ENCODE results near the gene KCNK3. TPM values are rescaled to one million over a fixed set of nuclear protein-coding genes. Genes with fewer than 3 reads are reported as not detected.

KCNK3 gene
- total RNA-seq, 1 experiment from 2014 or later, result 0.09 TPM

DNA sequence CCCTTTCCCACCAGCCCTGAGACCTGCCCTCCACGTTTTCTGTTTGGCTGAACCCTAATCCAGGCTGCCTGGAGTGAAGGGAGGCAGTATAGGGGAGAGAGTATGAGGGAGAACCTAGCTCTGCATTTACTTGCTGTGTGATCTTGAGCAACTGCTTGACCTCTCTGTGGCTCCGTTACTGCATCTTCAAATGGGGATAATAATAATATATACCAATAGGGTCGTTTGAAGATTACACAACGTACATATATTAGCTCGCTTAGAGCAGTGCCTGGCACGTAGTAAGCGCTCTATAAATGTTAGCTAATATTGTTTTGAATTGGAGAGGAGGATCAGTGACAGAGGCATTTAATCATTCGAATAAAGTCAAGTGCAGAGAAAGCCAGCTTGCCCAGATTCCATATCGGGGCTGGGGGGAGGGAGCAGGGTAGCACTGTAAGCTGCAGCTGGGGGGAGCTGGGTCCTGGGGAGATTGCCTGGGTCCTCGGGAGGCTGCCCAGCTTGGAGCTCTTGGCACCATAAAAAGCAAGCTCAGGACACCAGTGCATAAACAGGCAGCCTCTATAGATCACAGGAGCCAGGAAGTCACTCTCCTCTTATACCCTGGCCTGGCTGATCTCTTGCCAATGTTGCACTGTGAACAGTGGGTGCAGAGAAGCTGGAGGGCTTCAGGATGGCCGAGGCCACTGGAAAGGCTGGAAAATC, 19.1 kb downstream of the KCNK3 start:
- Mint-ChIP-seq H3K36me3 (ENCODE audit: insufficient read depth in 1 of 3, low read depth in 3 of 3) (no peaks in the 10 kb centered on the region), H3K27ac (peak overlapping the region in 1 of 3 experiments; percentile 35; a peak in 1 of 7 replicates), H3K9me3 (no peaks in the 10 kb centered on the region), H3K27me3 (ENCODE audit: low read depth) (peaks cover 8% of the 10 kb centered on the region), H3K4me1 (peaks cover 4 to 20% of the 10 kb centered on the region in 2 experiments), H3K4me3 (no peak overlapping the region)
- H3K79me2 ChIP-seq (ENCODE audit: insufficient read depth, low read length), result no peaks in the 10 kb centered on the region
- no peak overlapping the region for H3K23ac ChIP-seq (ENCODE audit: insufficient read length, low read depth, low read length)
- H3K4ac ChIP-seq (ENCODE audit: low read depth, low read length), result no peak overlapping the region
- no peaks in the 10 kb centered on the region for H4K20me1 ChIP-seq (ENCODE audit: control insufficient read depth, insufficient read depth, insufficient read length)
- no peak overlapping the region for H2AK5ac ChIP-seq (ENCODE audit: insufficient read length, low read length)
- H4K91ac ChIP-seq (ENCODE audit: insufficient read length, low read depth, low read length), result no peak overlapping the region
- H2BK5ac ChIP-seq (ENCODE audit: insufficient read length, low read length), result no peak overlapping the region
- no peak overlapping the region for H3T11ph ChIP-seq (ENCODE audit: low read length)
- no peak overlapping the region for H2BK12ac ChIP-seq (ENCODE audit: insufficient read length, low read depth, low read length)
- no peaks in the 10 kb centered on the region for H3K4me1 ChIP-seq (ENCODE audit: insufficient read depth, low read length)
- no peak overlapping the region for H3K4me2 ChIP-seq (ENCODE audit: insufficient read depth, insufficient read length, low read length)
- no peak overlapping the region for H3K18ac ChIP-seq (ENCODE audit: insufficient read length, low read depth, low read length)
- H2BK120ac ChIP-seq (ENCODE audit: low read depth, low read length, poor library complexity, severe bottlenecking), result no peak overlapping the region
- no peak overlapping the region for H2BK15ac ChIP-seq (ENCODE audit: low read depth, low read length)
- TF ChIP-seq, protein P1, sequence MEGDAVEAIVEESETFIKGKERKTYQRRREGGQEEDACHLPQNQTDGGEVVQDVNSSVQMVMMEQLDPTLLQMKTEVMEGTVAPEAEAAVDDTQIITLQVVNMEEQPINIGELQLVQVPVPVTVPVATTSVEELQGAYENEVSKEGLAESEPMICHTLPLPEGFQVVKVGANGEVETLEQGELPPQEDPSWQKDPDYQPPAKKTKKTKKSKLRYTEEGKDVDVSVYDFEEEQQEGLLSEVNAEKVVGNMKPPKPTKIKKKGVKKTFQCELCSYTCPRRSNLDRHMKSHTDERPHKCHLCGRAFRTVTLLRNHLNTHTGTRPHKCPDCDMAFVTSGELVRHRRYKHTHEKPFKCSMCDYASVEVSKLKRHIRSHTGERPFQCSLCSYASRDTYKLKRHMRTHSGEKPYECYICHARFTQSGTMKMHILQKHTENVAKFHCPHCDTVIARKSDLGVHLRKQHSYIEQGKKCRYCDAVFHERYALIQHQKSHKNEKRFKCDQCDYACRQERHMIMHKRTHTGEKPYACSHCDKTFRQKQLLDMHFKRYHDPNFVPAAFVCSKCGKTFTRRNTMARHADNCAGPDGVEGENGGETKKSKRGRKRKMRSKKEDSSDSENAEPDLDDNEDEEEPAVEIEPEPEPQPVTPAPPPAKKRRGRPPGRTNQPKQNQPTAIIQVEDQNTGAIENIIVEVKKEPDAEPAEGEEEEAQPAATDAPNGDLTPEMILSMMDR (conservative IDR thresholded peaks at IDR 0.05), result no peak
- no peak overlapping the region for H3K27ac ChIP-seq (ENCODE audit: insufficient read length, low read depth, low read length)
- no peak overlapping the region for H3K56ac ChIP-seq (ENCODE audit: insufficient read length, low read depth, low read length)
- no peak overlapping the region for H3K14ac ChIP-seq (ENCODE audit: insufficient read depth, low read length)
- H4K5ac ChIP-seq (ENCODE audit: insufficient read length, low read depth, low read length), result no peak overlapping the region
- H2AFZ ChIP-seq (ENCODE audit: low read length), result no peak overlapping the region
- H3K9me3 ChIP-seq (ENCODE audit: control insufficient read depth, low read depth, low read length), result no peaks in the 10 kb centered on the region
- no peak for DNase-seq
- H3K23me2 ChIP-seq (ENCODE audit: insufficient read length, low read depth, low read length, poor library complexity, severe bottlenecking), result no peaks in the 10 kb centered on the region
- H4K8ac ChIP-seq (replicated peaks; ENCODE audit: insufficient read length, low read depth, low read length), result no peak overlapping the region
- no peak overlapping the region for H2BK20ac ChIP-seq (ENCODE audit: low read depth, low read length, poor library complexity, severe bottlenecking)
- no peak overlapping the region for H3K9ac ChIP-seq (ENCODE audit: extremely low read depth, insufficient read length, low read length)
- no peaks in the 10 kb centered on the region for H3K79me1 ChIP-seq (ENCODE audit: insufficient read depth, low read depth, low read length, poor library complexity, severe bottlenecking)
- WGBS (ENCODE audit: extremely low coverage, insufficient read length, low lambda C conversion rate), result no CpG with 5 or more reads among the region's 11 CpGs
- no peaks in the 10 kb centered on the region for H3K27me3 ChIP-seq (ENCODE audit: insufficient read depth, low read length)

All from H9 (cell line).